CD14-positive monocyte (primary cell): ENCODE measurements around the gene WTAP. TPM values are rescaled to one million over a fixed set of nuclear protein-coding genes. Genes with fewer than 3 reads are reported as not detected.

Experiments
- DNase-seq, 3 donors: peaks; one replicate each; pipeline ENCODE4 v3.0.0-alpha.2; 2011 to 2022
- H2AFZ ChIP-seq: 2 replicates; pipeline ENCODE4 v1.6.0; 2012; ENCODE audit warnings: mild to moderate bottlenecking, low read depth, low read length, inconsistent platforms; ENCODE audit not compliant: insufficient read depth, poor library complexity, severe bottlenecking
- H3K27ac ChIP-seq, 2 donors: 1 replicate in 1 of 2; 2 replicates in 1 of 2; pipeline ENCODE4 v1.5.1; 2012 to 2013; ENCODE audit warnings: low read length in 2 of 2, control low read depth in 1 of 2, inconsistent platforms in 1 of 2, low read depth in 1 of 2, mild to moderate bottlenecking in 1 of 2
- H3K27me3 ChIP-seq, 2 donors: one replicate each; pipeline versions ENCODE4 v1.6.0 to v1.6.1; 2011 to 2013; ENCODE audit warnings: low read length in 2 of 2; ENCODE audit not compliant: control insufficient read depth in 2 of 2, insufficient read depth in 2 of 2
- H3K36me3 ChIP-seq, 2 donors: replicated peaks in 1 of 2; 1 replicate in 1 of 2; 2 replicates in 1 of 2; pipeline versions ENCODE4 v1.5.1 to v1.6.1; 2012 to 2013; ENCODE audit warnings: low read length in 2 of 2, control low read depth in 1 of 2, inconsistent platforms in 1 of 2, mild to moderate bottlenecking in 1 of 2; ENCODE audit not compliant: insufficient read depth in 2 of 2, control insufficient read depth in 1 of 2
- H3K4me1 ChIP-seq, 2 donors: 1 replicate in 1 of 2; 2 replicates in 1 of 2; pipeline versions ENCODE4 v1.5.1 to v1.6.1; 2012 to 2013; ENCODE audit warnings: low read length in 2 of 2, control low read depth in 1 of 2, inconsistent platforms in 1 of 2, mild to moderate bottlenecking in 1 of 2, moderate library complexity in 1 of 2; ENCODE audit not compliant: insufficient read depth in 2 of 2, control insufficient read depth in 1 of 2
- H3K4me2 ChIP-seq: replicated peaks from 2 replicates; pipeline ENCODE3; 2012; ENCODE audit warnings: low read length, moderate library complexity, mild to moderate bottlenecking; ENCODE audit not compliant: poor library complexity, severe bottlenecking; ENCODE audit errors: extremely low read depth
- H3K4me3 ChIP-seq, 3 experiments: fragments of 200-600 bp in 1 of 3; sonication (generic) in 1 of 3; replicated peaks in 1 of 3; 1 replicate in 2 of 3; 2 replicates in 1 of 3; pipeline ENCODE4 v1.5.1; 2011 to 2013; ENCODE audit warnings: low read length in 3 of 3, mild to moderate bottlenecking in 3 of 3, control low read depth in 2 of 3, low read depth in 2 of 3, inconsistent platforms in 1 of 3, moderate library complexity in 1 of 3
- H3K79me2 ChIP-seq: 2 replicates; pipeline ENCODE4 v1.6.0; 2012; ENCODE audit warnings: mild to moderate bottlenecking, control low read depth, inconsistent platforms, low read length, moderate library complexity; ENCODE audit not compliant: insufficient read depth
- H3K9ac ChIP-seq: 2 replicates; pipeline ENCODE4 v1.6.0; 2017; ENCODE audit warnings: low read length, mild to moderate bottlenecking; ENCODE audit not compliant: insufficient read depth, poor library complexity, severe bottlenecking
- H3K9me3 ChIP-seq, 2 donors: replicated peaks in 1 of 2; 1 replicate in 1 of 2; 2 replicates in 1 of 2; pipeline versions ENCODE4 v1.5.1 to v1.6.1; 2012 to 2013; ENCODE audit warnings: low read length in 2 of 2, control low read depth in 1 of 2; ENCODE audit not compliant: control insufficient read depth in 1 of 2, insufficient read depth in 1 of 2
- H4K20me1 ChIP-seq: 2 replicates; pipeline ENCODE4 v1.6.0; 2012; ENCODE audit warnings: mild to moderate bottlenecking, low read length, control low read depth, moderate library complexity; ENCODE audit not compliant: insufficient read depth
- H3K27ac Mint-ChIP-seq, 7 donors: one replicate each; pipeline ENCODE4 v1.8.0; 2020; ENCODE audit warnings: mild to moderate bottlenecking in 7 of 7, mixed read lengths in 7 of 7, moderate library complexity in 6 of 7, inconsistent platforms in 2 of 7
- H3K27me3 Mint-ChIP-seq, 3 donors: one replicate each; pipeline ENCODE4 v1.8.0; 2021 to 2022; ENCODE audit warnings: low read depth in 3 of 3, mild to moderate bottlenecking in 3 of 3, mixed read lengths in 3 of 3, moderate library complexity in 3 of 3, inconsistent platforms in 1 of 3
- H3K36me3 Mint-ChIP-seq, 2 donors: one replicate each; pipeline ENCODE4 v1.8.0; 2020; ENCODE audit warnings: mixed read lengths in 2 of 2, inconsistent platforms in 1 of 2, mild to moderate bottlenecking in 1 of 2
- H3K4me1 Mint-ChIP-seq: one replicate; pipeline ENCODE4 v1.8.0; 2020; ENCODE audit warnings: mild to moderate bottlenecking, mixed read lengths
- H3K4me3 Mint-ChIP-seq, 2 donors: one replicate each; pipeline ENCODE4 v1.8.0; 2020; ENCODE audit warnings: mild to moderate bottlenecking in 2 of 2, mixed read lengths in 2 of 2, moderate library complexity in 1 of 2
- H3K9me3 Mint-ChIP-seq, 7 donors: one replicate each; pipeline ENCODE4 v1.8.0; 2020 to 2022; ENCODE audit warnings: mixed read lengths in 7 of 7, mild to moderate bottlenecking in 6 of 7, moderate library complexity in 6 of 7, inconsistent platforms in 2 of 7
- CTCF ChIP-seq: fragments of 200-600 bp; IDR thresholded peaks from one replicate; pipeline ENCODE4 v1.8.0; 2022; ENCODE audit warnings: antibody characterized with exemption, mild to moderate bottlenecking
- WGBS: methylation state at CpG from one replicate; pipeline ENCODE4 v1.1.5; 2013; ENCODE audit warnings: missing lambda C conversion rate; ENCODE audit not compliant: insufficient coverage; 5-methylcytosine and 5-hydroxymethylcytosine counted together
- intact Hi-C, 2 donors: fragments of 100-400 bp; cut with micrococcal nuclease; formaldehyde crosslinking; loops; one replicate each; pipeline versions ENCODE4 v1.15.0 to v1.15.1; 2023
- polyA plus RNA-seq, 3 donors: library from polyadenylated mRNA; depleted of rRNA in 1 of 3; unstranded in 2 of 3; stranded (reverse) in 1 of 3; fragments of 300-500 nt in 2 of 3; fragments of >200 nt in 1 of 3; fragmentation: Illumina TruSeq in 2 of 3; gene quantifications; 1 replicate in 2 of 3; 2 replicates in 1 of 3; pipeline ENCODE4 v1.2.3, GENCODE V29; 2012 to 2021

WTAP gene
- polyA plus RNA-seq, 3 donors = 50.8 to 95.9 (median 94.7) TPM

DNA sequence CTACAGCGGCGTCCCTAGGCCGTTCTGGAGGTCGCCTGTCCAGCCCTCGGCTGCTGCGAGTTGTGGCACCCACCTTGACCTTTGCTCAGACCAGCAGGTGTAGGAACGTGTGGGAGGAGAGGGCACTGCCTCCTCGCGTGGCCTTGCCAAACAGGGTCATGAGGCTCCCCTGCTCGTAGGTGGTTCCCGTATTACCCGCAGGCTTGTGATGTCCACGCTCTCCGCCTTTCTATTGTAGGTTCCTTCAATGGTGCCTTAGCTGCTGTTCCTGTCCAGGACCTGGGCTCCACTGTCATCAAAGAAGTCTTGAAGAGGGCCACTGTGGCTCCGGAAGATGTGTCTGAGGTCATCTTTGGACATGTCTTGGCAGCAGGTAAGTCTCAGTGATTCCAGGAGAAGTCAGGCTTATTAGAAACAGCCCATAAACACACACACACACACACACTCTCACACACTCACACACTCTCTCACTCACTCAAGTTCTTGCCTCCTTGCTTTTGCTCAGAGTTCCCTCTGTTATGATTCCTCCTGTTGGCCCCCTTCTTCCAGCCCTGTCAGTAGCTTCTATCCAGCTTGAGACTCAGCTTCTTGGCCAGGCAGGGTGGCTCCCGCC lies 35.5 kb downstream of the WTAP start:
- peak overlapping the region; percentile 85 for H3K9ac ChIP-seq
- no peaks in the 10 kb centered on the region for H4K20me1 ChIP-seq
- no peaks in the 10 kb centered on the region for H3K9me3 Mint-ChIP-seq
- no peaks in the 10 kb centered on the region for H3K27me3 ChIP-seq
- H3K4me3 Mint-ChIP-seq = peak overlapping the region; percentile 92 to 95
- no peaks in the 10 kb centered on the region for H3K27me3 Mint-ChIP-seq
- peaks cover 20 to 29% of the 10 kb centered on the region in 2 donors for H3K4me1 ChIP-seq
- 19% methylated on average over 14 of the region's 16 CpGs for whole genome bisulfite sequencing
- H3K4me1 Mint-ChIP-seq = peaks cover 26% of the 10 kb centered on the region
- H3K27ac Mint-ChIP-seq = peak overlapping the region; percentile 93 to 98 (median 95)
- peaks cover 6% of the 10 kb centered on the region for H3K79me2 ChIP-seq
- intact Hi-C loops = loop anchor here (5.0 kb wide), 1 partner anchor 35 kb away; the partner anchor contains the start of gene WTAP (in 2 of the 2)
- H3K36me3 Mint-ChIP-seq = peaks cover 26 to 40% of the 10 kb centered on the region in 2 donors
- no peaks in the 10 kb centered on the region for H3K9me3 ChIP-seq
- H3K4me3 ChIP-seq = peak overlapping the region; percentile 83 to 93 (median 90)
- no peak for TF ChIP-seq CTCF
- H3K4me2 ChIP-seq = peak overlapping the region; percentile 90
- DNase-seq = peak; percentile 47 to 82 (median 60)
- H2AFZ ChIP-seq = peak overlapping the region; percentile 99
- peaks cover 15 to 40% of the 10 kb centered on the region in 2 donors for H3K36me3 ChIP-seq
- H3K27ac ChIP-seq = peak overlapping the region; percentile 95 to 96

- no peak overlapping the region for H2AFZ ChIP-seq
- H3K4me1 ChIP-seq = peaks cover 7 to 10% of the 10 kb centered on the region in 2 donors
- no peak for TF ChIP-seq CTCF
- H3K4me2 ChIP-seq = no peak overlapping the region
- H3K9ac ChIP-seq = no peak overlapping the region
- no peak overlapping the region for H3K27ac ChIP-seq
- Mint-ChIP-seq H3K9me3 (peaks cover 0 to under 1% (median 0%) of the 10 kb centered on the region in 7 donors), H3K4me1 (peaks cover 7% of the 10 kb centered on the region), H3K4me3 (no peak overlapping the region), H3K36me3 (peaks cover 48 to 66% of the 10 kb centered on the region in 2 donors), H3K27ac (peak overlapping the region in 1 of 7 donors; percentile 2), H3K27me3 (no peaks in the 10 kb centered on the region)
- no peaks in the 10 kb centered on the region for H3K9me3 ChIP-seq
- DNase-seq = no peak
- H3K27me3 ChIP-seq = no peaks in the 10 kb centered on the region
- H4K20me1 ChIP-seq = no peaks in the 10 kb centered on the region
- H3K36me3 ChIP-seq = peaks cover 20 to 65% of the 10 kb centered on the region in 2 donors
- H3K4me3 ChIP-seq = no peak overlapping the region
- H3K79me2 ChIP-seq = no peaks in the 10 kb centered on the region
- intact Hi-C loops = no loop called here
Observed at GRCh38 chr6:159766906-159767305, 39.6 kb downstream of the WTAP start.
